Measurements from ENCODE around the gene POLR1C.

GRCh38 chr6:43503443-43503842, 13.4 kb upstream of the POLR1C start:
- TF ChIP-seq CTCF (conservative IDR thresholded peaks at IDR 0.05) = no peak
- TF ChIP-seq EZH2 (IDR thresholded peaks at IDR 0.05; ENCODE audit: low read depth) = no peak
